IMR-90 (cell line): ENCODE results near the gene CEACAM1. TPM values are rescaled to one million over a fixed set of nuclear protein-coding genes. Genes with fewer than 3 reads are reported as not detected.

ENCODE experiments used
- ATAC-seq: fragments of 200-7000 bp; cut with Tn5 transposase; 2 replicates; pipeline ENCODE4 v1.9.1; 2020; ENCODE audit warnings: low read depth, mild to moderate bottlenecking, moderate library complexity
- BruUV-seq: library from RNA; stranded (reverse); fragments of 400-500 nt; replicated peaks from 2 replicates; lab custom pipeline; 2021; lab: Mats Ljungman, UMichigan
- CTCF ChIA-PET: fragments of 300-600 bp; formaldehyde crosslinking; extraction: SDS; loops from one replicate; lab custom pipeline; 2021; ENCODE audit warnings: antibody characterized with exemption; lab: Yijun Ruan, JAX
- POLR2A ChIA-PET: fragments of 300-600 bp; sonication (Branson Sonifier 250); formaldehyde crosslinking; loops from one replicate; lab custom pipeline; 2022; ENCODE audit warnings: antibody characterized with exemption; ENCODE audit not compliant: unreplicated experiment; lab: Charles Lee
- DNase-seq: peaks from one replicate; pipeline ENCODE4 v3.0.0; 2013
- H2AFZ ChIP-seq: replicated peaks from 2 replicates; pipeline ENCODE3; 2013; ENCODE audit warnings: low read length, mild to moderate bottlenecking; ENCODE audit not compliant: poor library complexity
- H2AK5ac ChIP-seq: 2 replicates; pipeline ENCODE4 v1.6.1; 2013; ENCODE audit warnings: low read depth, low read length, inconsistent platforms
- H2AK9ac ChIP-seq: replicated peaks from 2 replicates; pipeline ENCODE3; 2013; ENCODE audit warnings: mild to moderate bottlenecking, low read depth, low read length, moderate library complexity; ENCODE audit not compliant: poor library complexity
- H2BK120ac ChIP-seq: 2 replicates; pipeline ENCODE4 v1.6.1; 2013; ENCODE audit warnings: low read depth, low read length, inconsistent platforms
- H2BK15ac ChIP-seq: 3 replicates; pipeline ENCODE4 v1.6.1; 2013; ENCODE audit warnings: low read depth, low read length, inconsistent platforms
- H2BK20ac ChIP-seq: 2 replicates; pipeline ENCODE4 v1.6.1; 2013; ENCODE audit warnings: low read depth, mild to moderate bottlenecking, inconsistent platforms, low read length, moderate library complexity
- H2BK5ac ChIP-seq: 2 replicates; pipeline ENCODE4 v1.6.1; 2013; ENCODE audit warnings: mild to moderate bottlenecking, low read depth, low read length, inconsistent platforms; ENCODE audit not compliant: poor library complexity, severe bottlenecking
- H3K14ac ChIP-seq: replicated peaks from 2 replicates; pipeline ENCODE4 v1.6.1; 2013; ENCODE audit warnings: low read depth, low read length, inconsistent platforms
- H3K18ac ChIP-seq: 2 replicates; pipeline ENCODE4 v1.6.1; 2013; ENCODE audit warnings: low read depth, low read length, control low read depth
- H3K23ac ChIP-seq: 2 replicates; pipeline ENCODE4 v1.6.1; 2013; ENCODE audit warnings: low read depth, low read length, inconsistent platforms
- H3K27ac ChIP-seq: 2 replicates; pipeline ENCODE4 v1.5.1; 2013; ENCODE audit warnings: mild to moderate bottlenecking, control low read depth, low read length; ENCODE audit not compliant: insufficient read depth
- H3K27me3 ChIP-seq: 2 replicates; pipeline ENCODE4 v1.6.1; 2013; ENCODE audit warnings: low read length; ENCODE audit not compliant: control insufficient read depth, insufficient read depth
- H3K36me3 ChIP-seq: 2 replicates; pipeline ENCODE4 v1.6.1; 2013; ENCODE audit warnings: low read length, mixed read lengths; ENCODE audit not compliant: control insufficient read depth, insufficient read depth
- H3K4ac ChIP-seq: 2 replicates; pipeline ENCODE4 v1.6.1; 2013; ENCODE audit warnings: low read depth, low read length, inconsistent platforms
- H3K4me1 ChIP-seq: 2 replicates; pipeline ENCODE4 v1.6.1; 2013; ENCODE audit warnings: low read length, mixed read lengths; ENCODE audit not compliant: control insufficient read depth, insufficient read depth
- H3K4me2 ChIP-seq: 2 replicates; pipeline ENCODE4 v1.6.1; 2013; ENCODE audit warnings: low read depth, mild to moderate bottlenecking, control low read depth, low read length, moderate library complexity
- H3K4me3 ChIP-seq: 2 replicates; pipeline ENCODE4 v1.5.1; 2013; ENCODE audit warnings: low read depth, mild to moderate bottlenecking, control low read depth, low read length, moderate library complexity; ENCODE audit not compliant: insufficient read depth
- H3K56ac ChIP-seq: 2 replicates; pipeline ENCODE4 v1.6.1; 2013; ENCODE audit warnings: low read length, inconsistent platforms; ENCODE audit not compliant: insufficient read depth; ENCODE audit errors: extremely low read depth
- H3K79me1 ChIP-seq, 2 experiments: 2 replicates each; pipeline ENCODE4 v1.6.1; 2013; ENCODE audit warnings: low read length in 2 of 2, inconsistent platforms in 1 of 2, low read depth in 1 of 2
- H3K9ac ChIP-seq: 2 replicates; pipeline ENCODE4 v1.6.1; 2013; ENCODE audit warnings: low read depth, low read length, control low read depth
- H3K9me1 ChIP-seq: 2 replicates; pipeline ENCODE4 v1.6.1; 2013; ENCODE audit warnings: low read length, inconsistent platforms; ENCODE audit not compliant: insufficient read depth
- H3K9me3 ChIP-seq: 2 replicates; pipeline ENCODE4 v1.6.1; 2013; ENCODE audit warnings: low read length; ENCODE audit not compliant: control insufficient read depth, insufficient read depth
- H4K20me1 ChIP-seq: 2 replicates; pipeline ENCODE4 v1.6.1; 2013; ENCODE audit warnings: low read length, inconsistent platforms; ENCODE audit not compliant: insufficient read depth
- H4K5ac ChIP-seq: 2 replicates; pipeline ENCODE4 v1.6.1; 2013; ENCODE audit warnings: mild to moderate bottlenecking, low read depth, low read length, control low read depth
- H4K8ac ChIP-seq, 2 experiments: 2 replicates each; pipeline ENCODE4 v1.6.1; 2013; ENCODE audit warnings: low read depth in 2 of 2, low read length in 2 of 2, control low read depth in 1 of 2, inconsistent platforms in 1 of 2
- H4K91ac ChIP-seq: 2 replicates; pipeline ENCODE4 v1.6.1; 2013; ENCODE audit warnings: low read depth, low read length, inconsistent platforms; ENCODE audit not compliant: insufficient read depth
- CEBPB ChIP-seq: IDR thresholded peaks from 2 replicates; pipeline ENCODE4 v1.6.1; 2012; ENCODE audit warnings: low read depth, low read length, improper control_type of control experiment
- CHD1 ChIP-seq: IDR thresholded peaks from 2 replicates; pipeline ENCODE4 v1.6.1; 2012; ENCODE audit warnings: low read depth, low read length, improper control_type of control experiment
- MAFK ChIP-seq: IDR thresholded peaks from 2 replicates; pipeline ENCODE4 v1.6.1; 2012; ENCODE audit warnings: low read depth, low read length, improper control_type of control experiment
- MAZ ChIP-seq: IDR thresholded peaks from 2 replicates; pipeline ENCODE4 v1.6.1; 2012; ENCODE audit warnings: low read depth, mild to moderate bottlenecking, low read length, improper control_type of control experiment, moderate library complexity, borderline replicate concordance
- NFE2L2 ChIP-seq: fragments of 150-350 bp; IDR thresholded peaks from 2 replicates; pipeline ENCODE4 v1.6.1; 2016; ENCODE audit warnings: low read depth, mild to moderate bottlenecking, low read length
- POLR2A ChIP-seq: IDR thresholded peaks from 2 replicates; pipeline ENCODE4 v1.6.1; 2012; ENCODE audit warnings: mild to moderate bottlenecking, low read depth, low read length
- WGBS, 2 experiments: methylation state at CpG; one replicate each; pipeline versions ENCODE4 v1.1.5 to v1.1.7; 2013; ENCODE audit warnings: missing lambda C conversion rate in 2 of 2; ENCODE audit not compliant: insufficient read length in 1 of 2; ENCODE audit errors: extremely low coverage in 2 of 2; 5-methylcytosine and 5-hydroxymethylcytosine counted together
- dilution Hi-C: fragments of 300-500 bp; cut with HindIII; formaldehyde crosslinking; loops from one replicate; pipeline ENCODE4 v1.14.3; 2018; ENCODE audit warnings: low sequenced_read_pairs; ENCODE audit not compliant: unreplicated experiment
- in situ Hi-C: fragments of 300-500 bp; cut with MboI; formaldehyde crosslinking; loops from 3 replicates; pipeline ENCODE4 v1.14.3; 2019; ENCODE audit warnings: low sequenced_read_pairs, inconsistent platforms, mixed read lengths
- intact Hi-C: fragments of 100-400 bp; cut with micrococcal nuclease; formaldehyde crosslinking; loops from 2 replicates; pipeline ENCODE4 v1.10.0; 2022
- polyA plus RNA-seq, 3 experiments: library from polyadenylated mRNA; depleted of rRNA; stranded (reverse); fragments of >200 nt; gene quantifications; 2 replicates each; pipeline ENCODE4 v1.2.3, GENCODE V29; 2012; ENCODE audit warnings: low replicate concordance in 1 of 3
- total RNA-seq: library from RNA; depleted of rRNA; stranded (reverse); fragments of >200 nt; gene quantifications from 2 replicates; pipeline ENCODE4 v1.2.3, GENCODE V29; 2012
- TF ChIP-seq, protein P1 (sequence below): fragments of 150-350 bp; IDR thresholded peaks from 2 replicates; pipeline ENCODE4 v1.6.1; 2017; ENCODE audit warnings: mild to moderate bottlenecking, antibody characterized with exemption, low read length, low read depth

CEACAM1 gene
- total and polyA plus RNA-seq, 2 of the 4 experiments (the other 2 are of a cell fraction) = not detected

DNA sequence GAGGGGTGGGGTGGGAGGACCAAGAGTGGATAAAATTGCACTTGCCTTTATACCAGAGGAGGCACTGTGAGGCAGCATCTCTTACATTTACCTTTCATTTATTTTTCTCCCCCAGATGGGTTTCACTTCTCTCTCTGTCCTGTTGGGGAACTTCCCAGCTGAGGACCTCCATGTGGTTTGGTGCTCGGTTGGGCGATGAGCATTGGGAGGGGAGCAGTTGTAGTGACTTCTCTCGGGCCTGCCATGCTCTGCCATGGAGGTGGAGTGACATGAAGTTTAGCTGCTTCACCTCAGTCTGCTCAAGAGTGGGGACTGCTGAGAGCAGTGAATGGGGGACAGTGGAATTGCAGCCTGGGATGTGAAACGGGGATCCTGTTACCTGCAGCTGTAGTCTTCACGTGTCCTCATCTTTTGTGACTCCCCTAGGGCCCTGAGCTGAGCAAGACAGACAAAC is 62.4 kb downstream of the CEACAM1 start:
- Histone ChIP-seq H3K9me1 (peaks cover 4% of the 10 kb centered on the region; the same call in 1 of the 2 replicates), H2AFZ (no peak overlapping the region), H3K4me1 (peaks cover 6% of the 10 kb centered on the region; the same call in 1 of the 2 replicates), H3K18ac (no peak overlapping the region), H2BK15ac (no peak overlapping the region), H4K5ac (no peak overlapping the region), H3K79me1 (no peaks in the 10 kb centered on the region), H2AK5ac (no peak overlapping the region), H3K36me3 (no peaks in the 10 kb centered on the region), H3K23ac (no peak overlapping the region), H3K4ac (no peak overlapping the region), H3K9ac (no peak overlapping the region), H4K91ac (no peak overlapping the region), H4K20me1 (no peaks in the 10 kb centered on the region), H2BK120ac (no peak overlapping the region), H2BK20ac (no peak overlapping the region), H2AK9ac (no peak overlapping the region), H4K8ac (no peak overlapping the region), H2BK5ac (no peak overlapping the region), H3K56ac (no peak overlapping the region), H3K27ac (no peak overlapping the region), H3K4me2 (no peak overlapping the region), H3K9me3 (no peaks in the 10 kb centered on the region), H3K14ac (no peak overlapping the region), H3K27me3 (peaks cover 2% of the 10 kb centered on the region), H3K4me3 (no peak overlapping the region)
- intact Hi-C loops (no loop called here), dilution Hi-C loops (no loop called here), in situ Hi-C loops (no loop called here)
- ChIA-PET CTCF (interaction anchor here (0.9 kb wide), 1 partner anchor 27 kb away, joined by 5 read pairs; no protein-coding TSS in a partner anchor), POLR2A (no interaction called here)
- TF ChIP-seq CEBPB (no peak), MAZ (no peak), POLR2A (no peak), NFE2L2 (no peak), MAFK (no peak), CHD1 (no peak)
- TF ChIP-seq, protein P1, sequence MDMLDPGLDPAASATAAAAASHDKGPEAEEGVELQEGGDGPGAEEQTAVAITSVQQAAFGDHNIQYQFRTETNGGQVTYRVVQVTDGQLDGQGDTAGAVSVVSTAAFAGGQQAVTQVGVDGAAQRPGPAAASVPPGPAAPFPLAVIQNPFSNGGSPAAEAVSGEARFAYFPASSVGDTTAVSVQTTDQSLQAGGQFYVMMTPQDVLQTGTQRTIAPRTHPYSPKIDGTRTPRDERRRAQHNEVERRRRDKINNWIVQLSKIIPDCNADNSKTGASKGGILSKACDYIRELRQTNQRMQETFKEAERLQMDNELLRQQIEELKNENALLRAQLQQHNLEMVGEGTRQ = no peak
- 33% methylated on average over 1 of the region's 5 CpGs; no CpG with 5 or more reads in 1 of the 2 experiments for WGBS, 2 experiments
- ATAC-seq = no peak
- DNase-seq = no peak
- no TSS peak for BruUV-seq
